ENCODE data around the gene TYMP. TPM values are rescaled to one million over a fixed set of nuclear protein-coding genes. Genes with fewer than 3 reads are reported as not detected.
"Not testable (repeated sequence)": the region's sequence is repeated elsewhere in the genome, so short reads cannot be mapped to it uniquely, and the experiment has no call there.

Gene TYMP
- total RNA-seq, 1 experiment from 2014 or later = 3.1 TPM

DNA sequence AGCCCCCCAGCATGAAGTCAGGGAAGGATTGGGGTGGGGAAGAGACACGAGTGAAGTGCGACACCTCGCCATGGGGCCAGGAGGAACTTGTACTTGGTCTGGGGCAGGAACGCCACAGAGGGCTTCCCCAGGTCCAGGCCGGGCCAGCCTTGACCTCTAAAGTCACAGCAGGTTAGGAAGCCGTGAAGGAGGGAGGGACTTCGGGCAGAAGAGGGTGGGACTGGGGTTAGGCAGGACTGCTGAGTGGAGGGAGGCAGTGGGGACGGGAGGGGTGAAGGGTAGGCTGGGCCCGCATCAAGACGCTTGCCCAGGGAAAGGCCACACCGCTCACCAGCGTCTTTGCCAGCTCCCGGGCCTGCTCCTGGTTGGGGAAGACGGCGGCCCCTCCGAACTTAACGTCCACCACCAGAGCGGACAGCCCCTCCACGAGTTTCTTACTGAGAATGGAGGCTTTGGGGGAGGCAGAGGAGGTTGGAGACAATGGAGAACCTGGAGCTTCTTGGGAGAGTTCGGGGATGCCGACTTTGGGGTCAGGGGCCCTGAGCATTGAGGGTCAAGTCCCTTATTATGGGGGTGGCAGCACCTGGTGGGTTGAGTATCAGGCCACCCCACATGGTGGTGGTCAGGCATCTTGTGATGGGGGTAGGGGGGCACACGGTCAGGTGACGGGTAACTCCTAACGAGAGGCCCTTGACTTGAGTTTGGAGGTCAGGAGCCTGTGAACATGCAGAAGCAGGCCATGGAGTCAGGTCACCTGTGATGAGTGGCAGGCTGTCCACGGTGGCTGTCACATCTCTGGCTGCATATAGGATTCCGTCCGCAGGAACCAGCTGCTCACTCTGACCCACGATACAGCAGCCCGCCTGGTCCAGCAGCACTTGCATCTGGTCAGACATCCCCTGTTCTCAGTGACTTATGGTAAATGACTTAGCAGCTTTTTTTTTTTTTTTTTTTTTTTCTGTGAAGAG lies 2.7 kb downstream of the TYMP start:
- in situ Hi-C loops (cut with HindIII; ENCODE audit: low sequenced_read_pairs) = no loop called here
- DNase-seq (ENCODE audit: low spot score) = no peak

DNA sequence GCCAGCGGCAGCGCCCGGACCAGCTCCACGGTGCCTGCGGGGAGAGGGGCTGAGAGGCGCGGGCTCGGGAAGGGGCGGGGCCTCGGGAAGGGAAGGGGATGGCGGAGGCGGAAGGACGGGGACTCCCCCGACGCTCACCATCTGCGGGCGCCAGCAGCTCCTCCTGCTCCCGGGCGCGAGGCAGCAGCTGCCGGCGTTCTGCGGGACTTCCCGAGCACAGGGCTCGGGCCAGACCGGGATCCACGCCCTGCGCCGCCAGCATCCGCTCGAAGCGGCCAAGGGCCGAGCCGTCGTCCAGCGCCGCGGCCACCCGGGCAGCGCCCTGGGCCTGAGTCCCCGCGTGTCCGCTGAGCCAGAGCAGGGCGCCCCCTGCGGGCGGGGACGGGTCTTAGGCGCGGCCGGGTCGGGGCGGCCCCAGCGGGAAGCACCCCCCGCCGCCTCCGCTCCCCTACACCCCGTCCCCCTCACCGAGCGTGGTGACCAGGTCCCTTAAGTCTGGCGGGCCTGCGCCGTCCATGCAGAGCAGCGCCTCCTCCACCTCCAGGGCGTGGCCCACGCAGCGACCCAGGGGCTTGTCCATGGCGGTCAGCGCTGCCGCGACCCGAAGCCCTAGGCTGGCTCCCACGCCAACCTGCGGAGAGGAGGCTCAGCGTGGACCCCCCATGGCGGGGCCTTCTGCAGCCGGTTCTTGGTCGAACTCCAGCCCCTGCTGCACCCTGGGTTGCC lies 3.5 kb downstream of the TYMP start:
- in situ Hi-C loops (cut with HindIII; ENCODE audit: low sequenced_read_pairs) = no loop called here
- DNase-seq (ENCODE audit: low spot score) = peak; percentile 67

DNA sequence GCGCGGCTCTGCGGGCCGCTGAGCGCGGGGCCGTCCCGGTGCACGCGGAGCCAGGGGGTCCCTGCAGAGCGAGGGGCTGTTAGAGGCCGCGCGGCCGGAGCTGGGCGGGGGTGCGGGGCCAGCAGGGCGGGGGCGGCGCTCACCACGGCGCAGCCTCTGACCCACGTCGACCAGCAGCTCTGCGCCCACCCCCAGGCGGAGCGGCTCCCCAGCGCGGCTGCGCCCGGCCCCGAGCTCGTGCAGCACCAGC lies 4.0 kb downstream of the TYMP start:
- DNase-seq (ENCODE audit: low spot score) = no peak
- in situ Hi-C loops (cut with HindIII; ENCODE audit: low sequenced_read_pairs) = no loop called here

DNA sequence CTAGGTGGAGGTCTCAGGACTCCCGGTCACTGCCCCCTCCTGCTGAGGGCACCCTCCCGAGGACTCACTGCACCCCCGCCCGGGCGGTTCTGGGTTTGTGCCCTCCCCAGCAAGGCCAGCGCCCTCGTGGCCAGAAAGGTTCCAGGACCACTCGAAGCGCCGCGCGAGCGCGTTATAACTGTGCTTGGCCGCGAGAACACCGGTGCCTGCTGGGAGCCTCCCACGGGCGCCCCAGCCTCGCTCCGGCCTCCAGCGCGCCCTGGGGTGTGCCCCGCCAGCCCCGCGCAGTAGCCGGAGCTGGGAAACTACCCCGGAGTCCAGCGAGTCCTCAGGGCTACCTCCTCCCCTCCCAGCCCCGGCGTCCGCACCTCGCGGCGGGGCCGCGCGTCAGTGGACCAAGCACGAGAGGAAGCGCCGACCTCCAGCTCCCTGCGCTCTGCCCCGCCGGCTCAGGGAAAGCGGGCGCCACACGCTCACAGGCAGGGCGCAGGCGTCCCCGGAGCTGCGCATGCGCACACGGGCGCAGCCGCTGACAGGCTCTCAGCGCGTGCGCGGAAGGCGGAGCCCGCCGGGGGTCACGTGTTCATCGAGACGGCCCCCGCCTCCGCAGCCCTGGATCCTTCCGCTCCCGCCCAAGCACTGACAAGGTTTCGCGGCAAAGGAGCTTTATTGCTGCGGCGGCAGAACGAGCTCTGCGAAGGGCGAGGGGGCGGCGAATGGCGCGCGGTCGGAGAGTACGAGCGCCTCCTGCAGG lies 4.5 kb downstream of the TYMP start, which contains the start of gene SCO2:
Gene SCO2, minus strand, starts transcription at position 495 of the 754 bp plus-strand sequence. CDS start 1,187 bp downstream, outside the sequence.
- DNase-seq (ENCODE audit: low spot score) = peak; percentile 93
- in situ Hi-C loops (cut with HindIII; ENCODE audit: low sequenced_read_pairs) = no loop called here

DNA sequence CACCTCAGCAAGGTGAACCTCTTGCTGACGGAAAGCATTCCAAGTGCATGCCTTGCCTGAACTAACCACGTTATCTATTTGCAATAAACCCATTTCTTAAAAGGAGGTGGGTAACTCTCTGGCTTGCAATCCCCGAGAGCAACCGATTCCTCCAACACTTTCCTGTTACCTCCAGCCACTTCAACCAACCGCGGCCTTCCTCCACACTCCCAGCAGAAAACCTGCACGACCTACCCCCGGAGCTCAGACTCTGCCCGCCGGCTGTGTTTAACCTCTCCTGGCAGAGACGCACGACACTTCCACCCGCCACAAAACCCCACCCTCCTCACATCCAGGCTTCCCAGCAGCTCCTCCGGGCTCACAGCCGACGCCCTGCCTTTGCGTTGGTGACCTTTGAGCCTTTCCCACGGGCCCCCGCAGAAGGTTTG lies 5.1 kb downstream of the TYMP start:
- in situ Hi-C loops (cut with HindIII; ENCODE audit: low sequenced_read_pairs) = no loop called here

DNA sequence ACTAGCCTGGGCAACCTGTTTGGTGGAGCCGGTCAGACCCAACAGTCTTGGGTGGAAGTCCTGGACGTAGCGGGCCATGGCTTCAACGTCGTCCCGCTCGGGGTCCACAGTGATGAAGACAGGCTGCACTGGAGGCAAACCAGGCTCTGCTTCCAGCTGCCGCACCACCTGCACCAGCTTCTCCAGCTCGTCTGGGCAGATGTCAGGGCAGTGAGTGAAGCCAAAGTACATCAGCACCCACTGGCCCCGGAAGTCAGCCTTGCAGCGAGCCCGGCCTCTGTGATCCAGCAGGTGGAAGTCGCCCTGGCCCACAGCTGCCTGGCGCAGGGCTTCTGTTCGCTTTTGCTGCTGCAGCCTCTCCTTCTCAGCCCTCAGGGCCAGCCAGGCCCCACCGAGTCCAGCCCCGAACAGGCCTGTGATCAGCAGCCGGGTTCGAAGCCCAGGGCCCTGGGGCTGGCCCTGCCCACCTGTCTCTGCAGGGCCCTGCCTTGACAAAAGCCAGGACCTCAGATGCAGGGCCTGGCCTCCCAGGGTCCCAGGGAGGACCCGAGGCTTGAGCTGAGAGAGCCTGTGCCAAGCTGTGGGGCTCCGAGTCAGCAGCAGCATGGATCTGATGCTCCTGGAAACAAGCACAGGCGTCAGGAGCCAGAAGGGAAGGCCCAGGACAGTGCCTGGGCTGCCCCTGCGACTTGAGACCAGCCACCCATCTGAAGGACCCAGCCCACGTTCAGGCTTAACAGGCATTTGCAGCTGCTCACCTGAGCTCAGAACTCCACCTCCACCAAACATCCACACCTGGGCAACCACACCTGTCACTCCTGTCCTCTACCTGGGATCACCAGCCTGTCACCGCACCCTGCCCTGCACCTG lies 5.8 kb downstream of the TYMP start:
- in situ Hi-C loops (cut with HindIII; ENCODE audit: low sequenced_read_pairs) = no loop called here
- DNase-seq (ENCODE audit: low spot score) = no peak

More for the DNA sequence above, 5.1 kb downstream of the TYMP start:
- DNase-seq (ENCODE audit: low spot score) = no peak

DNA sequence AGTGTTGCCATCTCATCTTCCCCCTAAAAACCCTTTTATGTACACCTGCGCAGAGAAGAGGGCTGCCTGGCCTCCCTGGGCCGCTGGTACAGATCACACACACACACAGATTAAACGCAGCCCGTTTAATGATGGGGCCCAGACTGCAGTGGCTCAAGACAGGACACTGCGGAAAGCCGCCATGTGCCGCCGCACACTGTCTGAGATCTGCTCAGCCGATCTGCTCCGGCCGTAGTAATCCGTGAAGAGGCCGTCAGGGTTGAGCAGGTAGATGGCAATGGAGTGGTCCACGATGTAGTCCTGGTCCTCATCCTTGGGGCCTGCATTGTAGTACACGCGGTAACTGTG lies 6.4 kb downstream of the TYMP start:
- in situ Hi-C loops (cut with HindIII; ENCODE audit: low sequenced_read_pairs) = no loop called here
- no peak for DNase-seq (ENCODE audit: low spot score)

DNA sequence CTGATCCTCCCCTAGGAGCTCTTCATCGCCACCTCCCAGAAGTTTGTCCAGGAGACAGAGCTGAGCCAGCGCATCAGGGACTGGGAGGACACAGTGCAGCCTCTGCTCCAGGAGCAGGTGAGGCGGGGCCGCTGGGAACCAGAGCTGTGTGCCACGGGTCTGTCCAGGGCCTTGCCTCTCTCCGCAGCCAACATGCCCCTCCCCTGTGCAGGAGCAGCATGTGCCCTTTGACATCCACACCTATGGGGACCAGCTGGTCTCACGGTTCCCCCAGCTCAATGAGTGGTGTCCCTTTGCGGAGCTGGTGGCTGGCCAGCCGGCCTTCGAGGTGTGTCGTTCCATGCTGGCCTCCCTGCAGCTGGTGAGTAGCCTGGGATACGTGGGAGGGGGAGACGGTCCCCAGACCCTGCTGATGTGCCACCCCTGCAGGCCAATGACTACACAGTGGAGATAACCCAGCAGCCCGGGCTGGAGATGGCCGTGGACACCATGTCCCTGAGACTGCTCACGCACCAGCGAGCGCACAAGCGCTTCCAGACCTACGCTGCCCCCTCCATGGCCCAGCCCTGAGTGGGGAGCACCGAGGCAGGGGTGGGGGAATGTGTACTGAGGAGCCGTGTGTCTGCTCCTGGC lies 6.9 kb downstream of the TYMP start:
- in situ Hi-C loops (cut with HindIII; ENCODE audit: low sequenced_read_pairs) = no loop called here
- DNase-seq (ENCODE audit: low spot score) = no peak

DNA sequence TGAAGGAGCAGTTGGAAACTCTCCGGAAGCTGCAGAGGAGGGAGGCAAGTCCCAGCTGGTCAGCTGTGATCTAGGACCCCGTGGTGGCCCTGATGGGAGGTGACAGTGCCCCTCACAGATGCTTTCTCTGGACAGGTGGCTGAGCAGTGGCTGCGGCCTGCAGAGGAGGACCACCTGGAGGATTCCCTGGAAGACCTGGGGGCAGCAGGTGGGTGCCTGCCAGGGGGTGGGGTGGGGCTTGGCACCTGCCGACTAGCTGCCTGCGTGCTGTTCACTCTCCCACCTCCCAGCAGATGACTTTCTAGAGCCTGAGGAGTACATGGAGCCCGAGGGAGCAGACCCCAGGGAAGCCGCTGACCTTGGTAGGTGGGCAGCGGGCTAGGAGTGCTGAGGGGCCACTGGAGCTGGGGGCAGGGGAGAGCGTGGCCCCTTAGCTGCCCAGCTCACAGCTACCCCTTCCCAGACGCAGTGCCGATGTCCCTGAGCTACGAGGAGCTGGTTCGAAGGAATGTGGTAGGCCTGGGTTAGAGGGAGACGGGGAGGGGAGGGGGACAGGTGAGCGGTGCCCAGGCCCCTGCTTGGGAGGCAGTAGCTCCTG lies 7.5 kb downstream of the TYMP start:
- in situ Hi-C loops (cut with HindIII; ENCODE audit: low sequenced_read_pairs) = no loop called here
- no peak for DNase-seq (ENCODE audit: low spot score)

DNA sequence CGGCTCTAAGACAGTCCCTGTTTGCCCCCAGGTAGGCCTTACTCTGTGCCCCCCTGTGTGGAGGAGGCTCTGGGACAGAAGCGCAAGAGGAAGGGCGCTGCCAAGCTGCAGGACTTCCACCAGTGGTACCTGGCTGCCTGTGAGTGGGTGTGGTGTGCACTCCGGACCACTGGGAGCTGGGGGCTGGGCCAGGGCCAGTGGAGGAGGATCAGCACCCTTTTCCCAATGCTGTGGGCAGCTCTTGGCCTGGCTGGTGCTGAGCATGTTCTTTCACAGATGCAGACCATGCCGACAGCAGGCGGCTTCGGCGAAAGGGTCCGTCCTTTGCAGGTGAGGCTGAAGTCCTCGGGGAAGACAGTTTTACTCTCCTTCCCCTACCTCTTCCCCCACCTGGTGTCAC lies 8.1 kb downstream of the TYMP start:
- in situ Hi-C loops (cut with HindIII; ENCODE audit: low sequenced_read_pairs) = no loop called here

DNA sequence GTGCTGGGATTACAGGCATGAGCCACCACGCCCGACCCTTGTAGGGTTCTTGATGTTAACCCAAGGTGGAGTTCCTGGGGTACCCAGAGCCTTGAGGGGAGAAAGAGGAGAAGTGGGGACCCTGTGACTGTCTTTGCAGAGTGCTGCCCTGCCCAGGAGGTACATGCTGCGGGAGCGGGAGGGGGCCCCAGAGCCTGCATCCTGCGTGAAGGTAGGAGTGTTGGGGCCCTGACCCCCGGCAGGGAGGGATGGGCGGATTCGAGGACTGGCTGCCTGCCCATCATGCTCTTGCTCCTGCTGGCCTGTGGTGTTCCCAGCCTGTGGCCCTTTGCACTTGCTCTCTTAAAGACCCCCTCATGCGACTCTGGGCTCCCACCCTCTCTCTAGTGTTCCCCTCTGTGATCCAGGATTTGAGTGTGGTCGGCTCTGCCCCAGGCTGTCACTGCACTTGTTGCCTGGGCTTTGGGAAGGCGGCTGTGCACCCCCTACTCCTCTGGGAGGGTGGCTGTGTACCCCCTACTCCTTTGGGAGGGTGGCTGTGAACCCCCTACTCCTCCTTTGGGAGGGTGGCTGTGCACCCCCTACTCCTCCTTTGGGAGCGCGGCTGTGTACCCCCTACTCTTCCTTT lies 8.9 kb downstream of the TYMP start:
- in situ Hi-C loops (cut with HindIII; ENCODE audit: low sequenced_read_pairs) = no loop called here
- DNase-seq (ENCODE audit: low spot score) = no peak

More for the DNA sequence above, 8.1 kb downstream of the TYMP start:
- DNase-seq (ENCODE audit: low spot score) = no peak

DNA sequence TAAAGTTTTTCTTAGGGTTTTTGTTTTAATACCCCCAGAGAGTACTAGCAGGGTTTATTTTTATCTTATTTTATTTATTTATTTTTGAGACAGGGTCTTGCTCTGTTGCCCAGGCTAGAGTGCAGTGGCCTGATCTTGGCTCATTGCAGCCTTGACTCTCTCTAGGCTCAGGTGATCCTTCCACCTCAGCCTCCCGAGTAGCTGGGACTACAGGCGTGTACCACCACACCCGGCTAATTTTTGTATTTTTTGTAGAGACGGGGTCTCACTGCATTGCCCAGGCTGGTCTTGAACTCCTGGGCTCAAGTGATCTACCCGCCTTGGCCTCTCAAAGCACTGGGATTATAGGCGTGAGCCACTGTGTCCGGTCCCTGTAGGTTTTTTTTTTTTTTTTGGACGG lies 9.6 kb downstream of the TYMP start:
- in situ Hi-C loops (cut with HindIII; ENCODE audit: low sequenced_read_pairs); DNase-seq (ENCODE audit: low spot score): not testable (repeated sequence)

DNA sequence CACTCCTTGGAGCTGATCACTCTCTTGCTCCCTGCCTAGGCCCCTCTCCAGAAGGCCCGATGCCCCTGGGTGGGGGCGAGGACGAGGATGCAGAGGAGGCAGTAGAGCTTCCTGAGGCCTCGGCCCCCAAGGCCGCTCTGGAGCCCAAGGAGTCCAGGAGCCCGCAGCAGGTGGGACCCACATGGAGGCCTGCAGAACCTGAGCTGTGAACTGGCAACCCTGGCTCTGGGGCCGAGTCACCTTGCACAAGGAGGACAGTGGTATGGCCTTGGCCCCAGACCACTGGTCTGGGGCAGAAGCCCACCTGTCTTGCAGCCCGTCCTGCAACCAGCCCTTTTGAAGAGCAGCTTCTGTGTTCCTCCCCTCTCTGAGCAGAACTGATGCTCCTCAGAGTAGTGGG lies 10.7 kb downstream of the TYMP start:
- DNase-seq (ENCODE audit: low spot score) = no peak
- in situ Hi-C loops (cut with HindIII; ENCODE audit: low sequenced_read_pairs) = no loop called here

DNA sequence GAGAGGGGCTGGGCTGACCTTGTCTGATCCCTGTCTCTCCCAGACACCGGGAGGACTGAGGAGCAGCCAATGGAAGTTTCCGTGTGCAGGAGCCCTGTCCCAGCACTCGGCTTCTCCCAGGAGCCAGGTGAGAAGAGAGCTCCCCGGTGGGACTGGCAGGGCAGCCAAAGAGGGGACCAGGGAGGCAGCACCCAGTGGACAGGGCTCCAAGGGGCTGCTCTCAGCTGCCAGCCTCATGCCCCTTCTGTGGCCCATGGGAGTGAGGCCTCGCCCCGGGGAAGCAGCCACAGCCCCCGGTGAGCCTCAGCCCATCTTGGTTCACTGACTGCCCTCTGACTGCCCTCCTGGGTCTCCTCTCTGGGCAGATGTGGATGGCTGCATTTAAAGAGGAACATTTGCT lies 11.2 kb downstream of the TYMP start:
- in situ Hi-C loops (cut with HindIII; ENCODE audit: low sequenced_read_pairs) = no loop called here
- no peak for DNase-seq (ENCODE audit: low spot score)

DNA sequence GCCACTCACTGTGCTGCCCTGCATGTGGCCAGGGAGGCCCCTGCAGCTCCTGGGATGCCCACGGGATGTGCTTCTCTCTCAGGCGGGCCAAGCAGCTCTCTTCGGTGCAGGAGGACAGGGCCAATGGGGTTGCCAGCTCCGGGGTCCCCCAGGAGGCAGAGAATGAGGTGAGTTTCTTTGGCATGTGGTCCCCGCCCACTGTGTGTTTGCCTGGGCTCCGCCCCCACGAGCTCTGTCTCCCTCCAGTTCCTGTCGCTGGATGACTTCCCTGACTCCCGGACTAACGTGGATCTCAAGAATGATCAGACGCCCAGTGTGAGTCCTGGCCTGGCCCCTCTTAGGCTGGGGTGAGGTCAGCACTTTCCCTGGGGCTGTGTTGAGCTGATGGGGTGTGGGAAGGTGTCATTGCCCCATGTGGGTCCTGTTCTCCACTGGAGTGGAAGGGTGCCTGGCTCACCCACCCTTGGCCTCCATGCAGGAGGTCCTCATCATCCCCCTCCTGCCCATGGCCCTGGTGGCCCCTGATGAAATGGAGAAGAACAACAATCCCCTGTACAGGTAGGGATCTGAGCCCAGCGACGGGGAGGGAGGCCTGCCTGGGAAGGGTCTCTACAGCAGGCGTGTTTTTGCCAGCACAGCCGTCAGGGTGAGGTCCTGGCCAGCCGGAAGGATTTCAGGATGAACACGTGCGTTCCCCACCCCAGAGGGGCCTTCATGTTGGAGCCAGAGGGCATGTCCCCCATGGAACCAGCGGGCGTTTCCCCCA lies 12.1 kb downstream of the TYMP start:
- DNase-seq (ENCODE audit: low spot score) = no peak
- in situ Hi-C loops (cut with HindIII; ENCODE audit: low sequenced_read_pairs) = no loop called here

DNA sequence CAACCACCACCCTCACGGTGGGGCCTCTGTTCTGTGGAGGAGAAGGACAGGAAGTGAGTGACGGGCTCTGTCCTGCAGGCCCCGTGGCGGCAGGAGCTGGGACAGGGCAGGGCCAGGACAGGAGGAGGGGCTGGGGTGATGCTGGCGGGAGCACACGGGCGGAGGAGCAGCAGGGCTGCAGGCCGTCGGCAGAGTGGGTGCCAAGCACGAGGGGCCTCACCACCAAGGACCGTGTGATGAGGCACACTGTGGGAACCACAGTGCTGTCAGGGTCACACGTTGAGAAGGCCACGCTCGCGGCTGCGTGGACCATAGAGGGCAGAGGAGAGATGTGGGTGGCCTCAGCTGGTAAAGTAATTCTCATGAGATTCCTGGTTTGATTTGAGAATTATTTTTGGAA lies 12.9 kb downstream of the TYMP start:
- DNase-seq (ENCODE audit: low spot score) = no peak
- in situ Hi-C loops (cut with HindIII; ENCODE audit: low sequenced_read_pairs) = no loop called here

DNA sequence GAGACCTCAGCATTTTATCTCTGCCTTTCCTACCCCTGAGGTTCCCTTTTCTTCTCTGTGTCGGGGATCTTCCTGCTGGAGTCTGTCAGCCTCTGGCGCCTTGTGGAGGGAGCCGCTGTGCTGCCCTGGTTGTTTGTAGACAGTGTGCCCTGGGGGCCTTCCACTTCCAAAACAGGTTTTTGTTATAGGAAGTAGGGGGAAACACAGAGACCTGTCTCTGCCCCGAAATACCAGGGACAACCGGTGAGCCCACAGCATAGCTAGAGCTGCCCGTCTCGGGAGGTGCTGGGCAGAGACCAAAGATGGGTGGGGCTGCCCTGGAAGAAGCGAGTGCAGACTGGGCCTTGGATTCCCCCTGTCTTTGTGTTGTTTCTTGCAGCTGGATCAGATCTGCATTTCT lies 13.7 kb downstream of the TYMP start:
- in situ Hi-C loops (cut with HindIII; ENCODE audit: low sequenced_read_pairs) = no loop called here
- DNase-seq (ENCODE audit: low spot score) = no peak

Data from G401 (cell line).